ENCODE data around the gene IGFN1.
"Not testable (repeated sequence)": the region's sequence is repeated elsewhere in the genome, so short reads cannot be mapped to it uniquely, and the experiment has no call there.

The IGFN1 gene

DNA sequence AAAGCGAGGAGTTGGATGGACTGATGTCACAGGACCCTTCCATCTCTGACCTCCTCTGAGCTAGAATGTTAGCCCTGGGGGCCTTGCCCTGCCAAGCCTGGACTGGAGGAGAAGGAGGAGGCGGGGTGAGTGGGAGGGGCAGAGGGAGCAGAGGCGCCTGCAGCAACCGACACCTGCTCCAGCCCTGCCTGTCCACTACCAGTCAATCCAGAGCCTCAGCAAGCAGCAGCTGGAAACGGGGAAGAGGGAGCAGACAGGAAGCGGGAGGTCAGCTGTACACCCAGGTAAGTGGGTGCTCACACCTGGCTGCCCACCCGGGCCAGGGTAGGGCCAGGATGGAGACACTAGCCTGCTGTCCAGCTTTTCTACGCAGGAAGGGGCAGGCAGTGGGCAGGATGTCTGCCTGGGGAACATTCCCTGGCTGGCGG, at the start of gene IGFN1:
TSS of gene IGFN1 (plus strand) at position 201 of the 428 bp plus-strand sequence. CDS start 2,470 bp downstream, outside the sequence.
- DNase-seq (ENCODE audit: low read depth in 2 of 2), result no peak

GRCh38 chr1:201140941-201141260, 49.7 kb upstream of the IGFN1 start:
- DNase-seq (ENCODE audit: low read depth in 2 of 2), result no peak

- DNase-seq (ENCODE audit: low read depth in 2 of 2), result no peak
Observed at GRCh38 chr1:201141418-201141817, 49.2 kb upstream of the IGFN1 start.

- no peak for DNase-seq (ENCODE audit: low read depth in 2 of 2)
Observed at GRCh38 chr1:201142011-201142848, 48.4 kb upstream of the IGFN1 start.

DNA sequence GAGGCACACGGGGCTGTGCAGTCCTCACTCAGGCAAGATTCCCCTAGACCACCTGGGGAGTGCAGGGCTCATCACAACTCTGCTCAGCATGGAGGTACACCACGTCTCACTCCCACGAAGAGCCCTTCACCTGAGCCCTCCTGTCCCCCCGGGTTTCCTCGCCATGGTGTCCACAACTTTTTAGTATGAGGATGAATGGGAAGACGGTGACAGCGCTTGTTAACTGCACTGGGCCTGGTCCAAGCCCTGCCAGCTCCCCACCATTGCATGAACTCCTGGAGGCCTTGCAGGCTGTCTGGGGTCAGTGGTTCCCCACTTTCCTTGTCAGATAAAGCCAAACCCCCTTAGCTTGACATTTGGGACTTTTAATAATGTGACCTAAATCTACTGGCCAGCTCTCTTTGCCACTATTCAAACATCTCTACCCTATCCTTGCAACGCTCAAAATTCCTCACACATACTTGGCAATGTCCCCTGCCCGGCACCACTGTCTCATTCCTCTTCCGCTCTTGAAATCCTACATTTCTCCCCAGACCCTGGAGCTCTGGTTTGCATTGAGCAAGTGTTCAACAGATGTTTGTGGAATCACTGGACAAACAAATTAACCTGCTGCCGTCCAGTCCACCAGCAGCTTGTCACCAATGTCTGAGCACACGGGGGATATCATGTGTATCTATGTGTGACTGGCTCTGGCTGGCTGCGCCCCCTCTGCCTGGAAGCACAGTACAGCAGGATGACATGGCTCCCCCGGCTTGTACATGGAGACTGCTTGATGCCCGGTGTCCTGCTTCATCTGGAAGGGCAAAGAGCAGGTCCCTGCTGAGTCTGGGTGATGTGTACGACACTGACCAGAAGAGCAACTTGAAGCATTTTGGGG, 47.5 kb upstream of the IGFN1 start:
- no peak for DNase-seq (ENCODE audit: low read depth in 2 of 2)

DNA sequence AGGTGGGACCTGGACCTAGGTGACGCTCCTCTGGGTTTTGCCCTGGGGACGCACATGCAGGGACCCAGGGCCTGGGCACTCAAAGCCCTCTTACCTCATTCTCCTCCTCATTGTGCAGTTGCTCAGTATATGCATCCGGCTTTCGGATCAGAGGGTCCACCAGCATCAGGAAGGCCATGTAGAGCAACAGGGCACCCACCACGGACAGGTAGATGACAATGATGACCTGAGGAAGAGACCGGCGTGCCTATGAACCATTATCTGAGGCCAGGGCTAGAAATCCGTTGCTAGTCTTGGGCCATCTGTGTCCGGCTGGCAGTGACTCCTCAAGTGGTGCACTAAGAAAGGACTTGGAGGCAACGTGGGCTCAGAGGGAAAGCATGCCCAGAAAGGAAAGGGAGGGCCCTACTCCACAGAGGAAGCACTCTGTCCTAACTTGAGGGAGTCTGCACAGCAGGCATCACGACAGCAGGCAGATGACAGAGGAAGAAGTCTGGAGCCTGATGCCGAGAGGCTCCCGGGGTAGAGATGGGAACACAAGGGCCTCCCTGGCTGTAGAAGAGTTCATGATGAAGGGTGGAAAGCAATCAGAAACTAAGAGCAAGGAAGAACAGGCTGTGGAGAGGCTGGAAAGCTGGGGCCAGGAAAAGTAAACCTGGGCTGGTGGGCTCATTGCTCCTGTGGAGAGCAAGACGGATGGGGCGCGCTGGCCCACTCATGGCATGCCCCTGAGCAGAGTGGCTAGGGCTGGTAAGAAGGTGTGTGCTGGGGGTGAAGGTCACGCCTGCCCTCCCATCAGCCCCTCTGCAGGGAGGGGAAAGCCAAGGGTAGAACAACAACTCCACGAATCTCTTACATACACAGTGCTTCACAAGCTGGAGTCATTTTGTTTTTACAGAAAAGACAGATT, 46.6 kb upstream of the IGFN1 start:
- no peak for DNase-seq (ENCODE audit: low read depth in 2 of 2)

GRCh38 chr1:201144701-201145100, 45.9 kb upstream of the IGFN1 start:
- no peak for DNase-seq (ENCODE audit: low read depth in 2 of 2)

- DNase-seq (ENCODE audit: low read depth in 2 of 2), result no peak
Observed at GRCh38 chr1:201145132-201145531, 45.5 kb upstream of the IGFN1 start.

GRCh38 chr1:201145816-201146215, 44.8 kb upstream of the IGFN1 start:
- DNase-seq (ENCODE audit: low read depth in 2 of 2), result no peak

GRCh38 chr1:201146626-201147390, 43.8 kb upstream of the IGFN1 start:
- DNase-seq (ENCODE audit: low read depth in 2 of 2), result no peak

- no peak for DNase-seq (ENCODE audit: low read depth in 2 of 2)
Observed at GRCh38 chr1:201147396-201148015, 43.1 kb upstream of the IGFN1 start.

DNA sequence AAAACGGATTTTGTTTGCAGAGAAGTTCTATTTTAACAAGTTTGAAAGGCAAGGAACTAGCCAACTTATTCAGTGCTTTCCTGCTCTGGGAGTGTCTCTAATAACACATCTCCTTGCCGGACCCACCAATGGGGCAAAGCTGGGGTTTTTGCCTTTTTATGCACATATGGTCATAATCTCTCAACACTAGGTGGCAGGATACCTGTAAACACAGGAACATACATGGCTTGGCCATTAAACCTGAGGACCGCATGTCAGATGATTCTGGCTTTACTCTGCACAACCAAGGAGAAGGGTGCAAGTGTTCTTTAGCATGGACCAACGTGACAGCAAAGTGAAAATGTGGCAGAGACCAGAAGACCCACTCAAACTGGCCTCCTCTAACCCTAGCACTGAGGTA, 41.2 kb upstream of the IGFN1 start:
- no peak for DNase-seq (ENCODE audit: low read depth in 2 of 2)

- no peak for DNase-seq (ENCODE audit: low read depth in 2 of 2)
Observed at GRCh38 chr1:201153474-201154388, 36.9 kb upstream of the IGFN1 start.

DNA sequence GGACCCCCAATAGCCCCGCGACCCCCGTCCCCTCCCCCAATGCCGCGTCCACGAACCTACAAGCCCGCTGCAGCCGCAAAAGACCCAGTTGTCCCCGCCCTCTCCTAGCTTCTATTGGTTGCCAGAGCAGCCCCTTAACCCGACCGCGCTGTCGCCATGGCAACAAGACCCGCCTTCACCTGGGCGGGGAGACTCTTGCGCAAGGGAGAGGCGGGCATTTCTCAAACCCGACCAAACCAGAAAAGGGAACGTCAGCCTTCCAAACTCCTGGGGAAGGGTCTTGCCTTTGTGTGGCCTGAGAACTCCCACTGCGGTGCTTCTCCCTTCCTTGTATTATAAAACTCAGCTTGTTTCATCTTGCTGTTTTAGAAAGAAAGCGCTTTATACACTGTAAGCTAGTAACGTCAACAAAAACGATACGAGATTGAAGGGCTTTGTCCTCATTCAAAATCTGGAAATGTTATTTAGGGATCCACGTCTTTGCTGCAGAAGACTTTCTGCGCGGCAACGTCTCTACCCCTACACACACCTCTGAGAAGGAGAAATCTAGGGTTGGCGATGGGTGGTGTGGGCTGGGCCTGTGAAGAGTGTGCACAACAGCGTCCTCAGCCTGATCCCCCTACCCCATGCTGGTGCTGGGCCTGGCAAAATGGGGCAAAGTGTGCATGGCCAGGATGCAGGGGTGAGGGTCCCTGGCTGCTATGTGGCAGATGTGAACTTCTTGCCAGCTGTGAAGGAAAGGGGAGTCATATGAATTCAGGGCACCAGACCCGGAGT, 36.0 kb upstream of the IGFN1 start, which contains the start of gene TMEM9:
TSS of gene TMEM9 (minus strand) at position 86 of the 777 bp plus-strand sequence. CDS start 551 bp downstream, outside the sequence.
- DNase-seq (ENCODE audit: low read depth in 2 of 2), result peak; percentile 97 to 99

DNA sequence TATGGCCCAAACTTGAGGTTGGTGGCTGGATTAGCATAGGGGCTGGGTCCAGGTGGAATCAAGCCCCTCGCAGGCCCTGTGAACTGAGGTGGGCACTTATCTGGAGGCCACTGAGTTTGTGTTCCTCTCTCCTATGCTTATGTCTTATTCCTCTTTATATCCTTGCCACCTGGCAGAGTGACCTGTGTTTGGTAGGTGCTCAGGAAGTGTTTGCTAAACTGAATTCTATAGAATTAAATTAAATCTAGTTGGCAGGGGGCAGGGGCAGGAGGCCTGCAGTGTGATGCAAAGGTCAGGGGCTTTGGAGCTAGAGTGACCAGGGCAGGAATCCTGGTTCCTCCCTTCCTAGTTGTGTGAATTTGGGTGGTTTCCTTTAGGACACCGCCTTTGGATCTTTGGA, 35.3 kb upstream of the IGFN1 start:
- no peak for DNase-seq (ENCODE audit: low read depth in 2 of 2)

- DNase-seq (ENCODE audit: low read depth in 2 of 2), result no peak
Observed at GRCh38 chr1:201156346-201156745, 34.3 kb upstream of the IGFN1 start.

- DNase-seq (ENCODE audit: low read depth in 2 of 2), result no peak
Observed at GRCh38 chr1:201156819-201157218, 33.8 kb upstream of the IGFN1 start.

DNA sequence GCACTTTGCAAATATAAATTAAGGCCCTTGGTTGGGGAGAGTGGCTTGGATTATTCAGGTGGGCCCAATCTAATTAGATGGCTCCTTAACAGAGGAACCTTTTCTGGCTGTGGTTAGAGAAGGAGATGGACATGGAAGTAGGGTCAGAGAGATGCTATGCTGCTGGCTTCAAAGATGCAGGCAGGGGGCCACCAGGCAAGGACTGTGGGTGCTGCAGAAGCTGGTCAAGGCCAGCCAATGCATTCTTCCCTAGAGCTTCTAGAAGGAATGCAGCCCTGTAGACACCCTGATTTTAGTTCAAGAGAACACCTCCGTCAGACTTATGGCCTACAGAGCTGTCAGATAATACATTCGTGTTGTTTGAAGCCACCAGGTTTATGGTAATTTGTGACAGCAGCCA, 32.7 kb upstream of the IGFN1 start:
- no peak for DNase-seq (ENCODE audit: low read depth in 2 of 2)

DNA sequence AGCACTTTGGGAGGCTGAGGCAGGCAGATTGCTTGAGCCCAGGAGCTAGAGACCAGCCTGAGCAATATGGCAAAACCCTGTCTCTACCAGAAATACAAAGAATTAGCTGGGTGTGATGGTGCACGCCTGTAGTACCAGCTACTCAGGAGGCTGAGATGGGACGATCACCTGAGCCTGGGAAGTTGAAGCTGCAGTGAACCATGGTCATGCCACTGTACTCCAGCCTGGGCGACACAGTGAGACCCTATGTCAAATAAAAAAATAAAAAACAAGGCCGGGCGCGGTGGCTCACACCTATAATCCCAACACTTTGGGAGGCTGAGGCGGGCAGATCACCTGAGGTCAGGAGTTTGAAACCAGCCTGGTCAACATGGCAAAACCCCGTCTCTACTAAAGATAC, 27.6 kb upstream of the IGFN1 start:
- not testable (repeated sequence) for DNase-seq (ENCODE audit: low read depth in 2 of 2)
